ENCODE data around the gene RREB1.

Gene RREB1

GRCh38 chr6:7254980-7255835 is 147.4 kb downstream of the RREB1 start:
- TF ChIP-seq, protein P1, sequence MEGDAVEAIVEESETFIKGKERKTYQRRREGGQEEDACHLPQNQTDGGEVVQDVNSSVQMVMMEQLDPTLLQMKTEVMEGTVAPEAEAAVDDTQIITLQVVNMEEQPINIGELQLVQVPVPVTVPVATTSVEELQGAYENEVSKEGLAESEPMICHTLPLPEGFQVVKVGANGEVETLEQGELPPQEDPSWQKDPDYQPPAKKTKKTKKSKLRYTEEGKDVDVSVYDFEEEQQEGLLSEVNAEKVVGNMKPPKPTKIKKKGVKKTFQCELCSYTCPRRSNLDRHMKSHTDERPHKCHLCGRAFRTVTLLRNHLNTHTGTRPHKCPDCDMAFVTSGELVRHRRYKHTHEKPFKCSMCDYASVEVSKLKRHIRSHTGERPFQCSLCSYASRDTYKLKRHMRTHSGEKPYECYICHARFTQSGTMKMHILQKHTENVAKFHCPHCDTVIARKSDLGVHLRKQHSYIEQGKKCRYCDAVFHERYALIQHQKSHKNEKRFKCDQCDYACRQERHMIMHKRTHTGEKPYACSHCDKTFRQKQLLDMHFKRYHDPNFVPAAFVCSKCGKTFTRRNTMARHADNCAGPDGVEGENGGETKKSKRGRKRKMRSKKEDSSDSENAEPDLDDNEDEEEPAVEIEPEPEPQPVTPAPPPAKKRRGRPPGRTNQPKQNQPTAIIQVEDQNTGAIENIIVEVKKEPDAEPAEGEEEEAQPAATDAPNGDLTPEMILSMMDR (IDR thresholded peaks at IDR 0.05; ENCODE audit: insufficient read depth, low read length, missing control alignments) = no peak
- POLR2A ChIA-PET = interaction anchor here (1.0 kb wide), 1 partner anchor 7 kb away, joined by 3 read pairs; no protein-coding TSS in a partner anchor
- CTCF ChIA-PET = interaction anchor here (0.8 to 3.4 kb wide), 4 partner anchors 8 to 496 kb away, joined by 3 to 23 read pairs (median 3); no protein-coding TSS in a partner anchor
- H3K4me3 ChIP-seq (ENCODE audit: low read depth, low read length) = no peak overlapping the region
- no peak for DNase-seq (ENCODE audit: low read depth, low spot score)

GRCh38 chr6:7255918-7256317 is 148.2 kb downstream of the RREB1 start:
- H3K4me3 ChIP-seq (ENCODE audit: low read depth, low read length) = no peak overlapping the region
- ChIA-PET POLR2A (no interaction called here), CTCF (interaction anchor here (0.8 to 3.4 kb wide), 4 partner anchors 9 to 497 kb away, joined by 3 to 23 read pairs (median 3); no protein-coding TSS in a partner anchor)
- TF ChIP-seq, protein P1 (IDR thresholded peaks at IDR 0.05; ENCODE audit: insufficient read depth, low read length, missing control alignments) = no peak
- DNase-seq (ENCODE audit: low read depth, low spot score) = no peak

- POLR2A ChIA-PET = no interaction called here
These were observed 149.0 kb downstream of the RREB1 start for GRCh38 chr6:7256785-7257184.

DNA sequence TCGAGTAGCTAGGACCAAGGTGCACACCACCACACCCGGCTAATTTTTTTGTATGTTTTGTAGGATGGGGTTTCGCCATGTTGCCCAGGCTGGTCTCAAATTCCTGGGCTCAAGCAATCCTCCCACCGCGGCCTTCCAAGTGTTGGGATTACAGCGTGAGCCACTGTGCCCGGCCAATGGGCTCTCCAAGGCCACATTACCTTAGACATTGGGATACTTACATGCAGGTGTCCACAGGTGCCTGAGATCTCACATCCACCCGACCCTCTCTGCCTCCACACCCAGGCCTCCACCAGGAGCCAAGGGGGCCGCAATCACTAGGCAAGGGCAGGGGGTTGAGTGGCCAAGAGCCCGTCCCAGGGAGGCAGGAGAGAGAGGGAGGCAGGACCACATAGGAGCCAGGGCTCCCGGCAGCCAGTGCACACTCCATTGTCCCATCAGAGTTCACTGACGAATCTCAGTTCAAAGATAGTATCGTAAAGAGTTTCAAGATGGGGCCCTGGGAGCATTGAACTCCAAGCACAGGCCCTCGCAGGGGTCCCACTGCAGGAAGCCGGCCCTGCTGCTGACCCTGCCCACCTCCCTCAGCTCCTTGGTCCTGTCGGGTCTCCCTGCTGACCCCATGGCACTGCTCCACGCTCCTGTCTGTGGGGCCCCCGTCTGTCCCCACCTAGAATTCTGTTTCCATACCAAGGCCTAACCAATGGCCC is 149.9 kb downstream of the RREB1 start:
- TF ChIP-seq, protein P1 (IDR thresholded peaks at IDR 0.05; ENCODE audit: insufficient read depth, low read length, missing control alignments) = no peak
- DNase-seq (ENCODE audit: low read depth, low spot score) = no peak
- H3K4me3 ChIP-seq (ENCODE audit: low read depth, low read length) = no peak overlapping the region
- CTCF ChIA-PET = interaction anchor here (0.9 to 1.1 kb wide), 2 partner anchors 15 to 17 kb away, joined by 3 read pairs; no protein-coding TSS in a partner anchor
- POLR2A ChIA-PET = no interaction called here

More at GRCh38 chr6:7256785-7257184, 149.0 kb downstream of the RREB1 start:
- CTCF ChIA-PET = interaction anchor here (0.9 to 1.1 kb wide), 2 partner anchors 14 to 18 kb away, joined by 3 read pairs; no protein-coding TSS in a partner anchor
- TF ChIP-seq, protein P1 (IDR thresholded peaks at IDR 0.05; ENCODE audit: insufficient read depth, low read length, missing control alignments) = no peak
- H3K4me3 ChIP-seq (ENCODE audit: low read depth, low read length) = no peak overlapping the region
- DNase-seq (ENCODE audit: low read depth, low spot score) = no peak

- POLR2A ChIA-PET = no interaction called here
- no peak for DNase-seq (ENCODE audit: low read depth, low spot score)
- no peak overlapping the region for H3K4me3 ChIP-seq (ENCODE audit: low read depth, low read length)
- TF ChIP-seq, protein P1 (IDR thresholded peaks at IDR 0.05; ENCODE audit: insufficient read depth, low read length, missing control alignments) = no peak
- CTCF ChIA-PET = interaction anchor here (2.0 to 3.8 kb wide), 2 partner anchors 9 to 14 kb away, joined by 6 to 25 read pairs; no protein-coding TSS in a partner anchor
These were observed 150.5 kb downstream of the RREB1 start for GRCh38 chr6:7258231-7258763.

Data from AG04449 (cell line).